Pancreas (tissue), 10 donors: ENCODE data around the gene LILRA5. TPM values are rescaled to one million over a fixed set of nuclear protein-coding genes. Genes with fewer than 3 reads are reported as not detected.
"Not testable (repeated sequence)": the region's sequence is repeated elsewhere in the genome, so short reads cannot be mapped to it uniquely, and the experiment has no call there.

ENCODE experiments used
- ATAC-seq, 4 donors: fragments of 200-7000 bp; cut with Tn5 transposase; one replicate each; pipeline versions ENCODE4 v1.8.0 to v1.9.1; 2020; ENCODE audit warnings: mild to moderate bottlenecking in 4 of 4, moderate library complexity in 4 of 4
- DNase-seq, 6 donors: peaks; one replicate each; pipeline ENCODE4 v3.0.0-alpha.2; 2020
- FAIRE-seq: peaks from 2 replicates; lab custom pipeline; 2012; peaks lifted over from hg19 to GRCh38; lab: Jason Lieb, UNC
- H3K27ac ChIP-seq, 4 donors: fragments of 200-600 bp; sonication (generic); 1 replicate in 3 of 4; 2 replicates in 1 of 4; pipeline versions ENCODE4 v1.5.0 to v1.8.0; 2020
- H3K27me3 ChIP-seq, 4 donors: fragments of 200-600 bp; one replicate each; pipeline ENCODE4 v1.8.0; 2021
- H3K36me3 ChIP-seq, 3 donors: fragments of 200-600 bp; sonication (generic) in 1 of 3; one replicate each; pipeline versions ENCODE4 v1.5.0 to v1.8.0; 2020 to 2021
- H3K4me1 ChIP-seq, 3 donors: fragments of 200-600 bp; one replicate each; pipeline ENCODE4 v1.8.0; 2021
- H3K4me3 ChIP-seq, 4 donors: fragments of 200-600 bp; sonication (generic) in 2 of 4; one replicate each; pipeline versions ENCODE4 v1.5.0 to v1.8.0; 2020 to 2021
- H3K9me3 ChIP-seq, 4 donors: fragments of 200-600 bp; one replicate each; pipeline ENCODE4 v1.8.0; 2021
- CTCF ChIP-seq, 4 donors: fragments of 200-600 bp; sonication (generic) in 3 of 4; IDR thresholded peaks; one replicate each; pipeline versions ENCODE4 v1.5.0 to v1.8.0; 2021; ENCODE audit warnings: antibody characterized with exemption in 4 of 4
- WGBS, 2 donors: extraction: QIAGEN DNeasy Blood & Tissue Kit; methylation state at CpG; one replicate each; pipeline ENCODE4 v1.1.7; 2013; 5-methylcytosine and 5-hydroxymethylcytosine counted together
- intact Hi-C, 3 donors: fragments of 100-400 bp; cut with DNase I; formaldehyde crosslinking; loops; one replicate each; pipeline versions ENCODE4 v1.11.1 to v1.14.2; 2022
- polyA plus RNA-seq, 2 donors: library from polyadenylated mRNA; stranded (reverse); fragments of 200-250 nt; gene quantifications; one replicate each; pipeline ENCODE4 v1.2.3, GENCODE V29; 2013
- total RNA-seq, 6 donors: library from RNA; stranded (reverse); fragmentation: NEBNext Ultra II Directional in 4 of 6; extraction: Animal tissue kit (Norgen Biotek cat#: 25700) in 4 of 6; gene quantifications; one replicate each; pipeline versions ENCODE4 v1.2.1 to v1.2.4, GENCODE V29; 2021 to 2023
- donor health status: healthy with polysubstance abuse.
- donor health status: DM: no; HTN: no; CAD: no; lungs with moderate emphysema.
- donor health status: DM: no; HTN: no; CAD: no.
- donor health status: control.
- donor health status: control.
- donor health status: Bipolar disorder and iron deficiency.
- donor health status: DM: yes; HTN: yes; CAD: no.
- donor health status: DM: no; HTN: no; CAD: no.
- donor health status: DM: no; HTN: no; CAD: no.
- donor health status: DM: yes; HTN: yes; CAD: no.

The LILRA5 gene
- total and polyA plus RNA-seq, 8 donors, result 0.20 to 1.7 (median 0.51) TPM

DNA sequence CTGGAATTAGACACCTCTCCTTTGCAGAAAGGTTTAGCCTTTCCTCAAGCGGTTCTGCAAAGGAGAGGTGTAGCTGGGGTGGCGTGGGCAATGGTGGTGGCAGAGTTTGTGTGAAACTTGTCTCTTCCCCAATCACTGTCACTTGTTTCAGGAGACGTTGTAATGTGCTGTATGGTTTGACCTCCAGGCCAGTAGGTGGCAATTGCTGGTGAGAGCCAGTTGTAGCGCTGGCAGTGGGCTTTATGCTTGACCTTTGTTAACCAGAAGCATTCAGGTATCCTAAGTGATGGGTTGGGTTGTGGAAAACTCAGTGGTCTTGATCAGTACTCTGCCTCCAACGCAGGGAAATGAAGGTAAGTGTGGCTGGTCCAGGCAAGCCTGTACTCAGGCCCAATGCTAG is 12.7 kb upstream of the LILRA5 start:
- Histone ChIP-seq H3K27ac (no peak overlapping the region), H3K27me3 (peaks cover 0 to 9% (median 5%) of the 10 kb centered on the region in 4 donors), H3K4me1 (no peaks in the 10 kb centered on the region), H3K9me3 (no peaks in the 10 kb centered on the region), H3K36me3 (no peaks in the 10 kb centered on the region), H3K4me3 (no peak overlapping the region)
- 66 to 67% methylated on average over 5 of the region's 5 CpGs for WGBS, 2 donors
- ATAC-seq (peak in 1 of 4 donors; percentile 11), FAIRE-seq (no peak), DNase-seq (no peak)
- intact Hi-C loops, result no loop called here
- TF ChIP-seq CTCF (IDR thresholded peaks at IDR 0.05), result no peak

- no peaks in the 10 kb centered on the region for H3K9me3 ChIP-seq
Measured at GRCh38 chr19:54325194-54325621, 12.2 kb upstream of the LILRA5 start.

DNA sequence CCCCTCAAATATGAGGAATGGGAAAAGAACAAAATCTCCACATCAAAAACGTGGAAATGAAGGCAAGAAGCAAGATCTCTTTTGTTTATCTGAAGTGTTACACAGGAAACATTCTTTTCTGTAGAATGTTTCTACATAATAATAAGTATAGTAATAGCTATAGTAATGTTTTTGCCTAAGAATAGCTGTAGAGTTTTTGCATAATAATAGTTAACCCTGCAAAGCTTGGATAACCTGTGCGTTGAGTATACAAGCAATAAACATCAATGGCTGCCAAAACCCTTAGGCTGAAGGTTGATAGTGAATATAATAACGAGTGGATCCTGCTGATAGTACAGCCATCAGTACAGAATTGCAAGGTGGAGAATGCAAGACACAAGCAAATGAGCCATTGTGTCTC is 11.1 kb upstream of the LILRA5 start:
- no peak overlapping the region for H3K27ac ChIP-seq
- 9 to 12% methylated on average over 3 of the region's 3 CpGs for WGBS, 2 donors
- peaks cover 0 to 9% (median 5%) of the 10 kb centered on the region in 4 donors for H3K27me3 ChIP-seq
- TF ChIP-seq CTCF (IDR thresholded peaks at IDR 0.05), result no peak
- no peak for FAIRE-seq
- no peak for DNase-seq
- no peaks in the 10 kb centered on the region for H3K4me1 ChIP-seq
- intact Hi-C loops, result no loop called here
- ATAC-seq, result no peak
- no peak overlapping the region for H3K4me3 ChIP-seq
- no peaks in the 10 kb centered on the region for H3K9me3 ChIP-seq
- no peaks in the 10 kb centered on the region for H3K36me3 ChIP-seq

More at GRCh38 chr19:54325194-54325621, 12.2 kb upstream of the LILRA5 start:
- intact Hi-C loops, result no loop called here
- Histone ChIP-seq H3K4me1 (no peaks in the 10 kb centered on the region), H3K27ac (no peak overlapping the region), H3K27me3 (peaks cover 0 to 9% (median 5%) of the 10 kb centered on the region in 4 donors), H3K4me3 (no peak overlapping the region), H3K36me3 (no peaks in the 10 kb centered on the region)
- peak in 1 of 6 donors; percentile 42 for DNase-seq
- peak; percentile 32 for FAIRE-seq
- peak; percentile 55 to 83 (median 76) for TF ChIP-seq CTCF (IDR thresholded peaks at IDR 0.05)
- ATAC-seq, result peak; percentile 56 to 90 (median 84)
- WGBS, 2 donors, result 0 to 1% methylated on average over 4 of the region's 4 CpGs

DNA sequence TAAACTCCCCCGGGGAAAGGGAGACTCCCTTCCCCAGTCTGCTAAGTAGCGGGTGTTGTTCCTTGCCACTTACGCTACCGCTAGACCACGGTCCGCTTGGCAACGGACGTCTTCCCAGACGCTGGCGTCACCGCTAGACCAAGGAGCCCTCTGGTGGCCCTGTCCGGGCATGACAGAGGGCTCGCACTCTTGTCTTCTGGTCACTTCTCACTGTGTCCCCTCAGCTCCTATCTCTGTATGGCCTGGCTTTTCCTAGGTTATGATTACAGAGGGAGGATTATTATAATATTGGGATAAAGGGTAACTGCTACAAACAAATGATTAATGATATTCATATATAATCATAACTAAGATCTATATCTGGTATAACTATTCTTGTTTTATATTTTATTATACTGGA is 10.0 kb upstream of the LILRA5 start:
- ATAC-seq, H3K9me3 ChIP-seq, DNase-seq, H3K27me3 ChIP-seq, H3K36me3 ChIP-seq, H3K27ac ChIP-seq, intact Hi-C loops, H3K4me1 ChIP-seq, FAIRE-seq, H3K4me3 ChIP-seq: not testable (repeated sequence)
- WGBS, 2 donors, result 20% methylated on average over 9 of the region's 13 CpGs; no CpG with 5 or more reads in 1 of the 2 donors

DNA sequence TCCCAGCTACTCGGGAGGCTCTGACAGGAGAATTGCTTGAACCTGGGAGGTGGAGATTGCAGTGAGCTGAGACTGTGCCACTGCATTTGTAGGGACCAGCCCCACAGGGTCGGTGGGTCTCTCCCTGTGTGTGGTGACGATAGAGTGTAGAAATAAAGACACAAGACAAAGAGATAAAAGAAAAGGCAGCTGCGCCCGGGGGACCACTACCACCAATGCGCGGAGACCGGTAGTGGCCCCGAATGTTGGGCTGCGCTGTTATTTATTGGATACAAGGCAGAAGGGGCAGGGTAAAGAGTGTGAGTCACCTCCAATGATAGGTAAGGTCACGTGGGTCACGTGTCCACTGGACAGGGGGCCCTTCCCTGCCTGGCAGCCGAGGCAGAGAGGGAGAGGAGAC is 9.3 kb upstream of the LILRA5 start:
- not testable (repeated sequence) for H3K36me3 ChIP-seq, FAIRE-seq

DNA sequence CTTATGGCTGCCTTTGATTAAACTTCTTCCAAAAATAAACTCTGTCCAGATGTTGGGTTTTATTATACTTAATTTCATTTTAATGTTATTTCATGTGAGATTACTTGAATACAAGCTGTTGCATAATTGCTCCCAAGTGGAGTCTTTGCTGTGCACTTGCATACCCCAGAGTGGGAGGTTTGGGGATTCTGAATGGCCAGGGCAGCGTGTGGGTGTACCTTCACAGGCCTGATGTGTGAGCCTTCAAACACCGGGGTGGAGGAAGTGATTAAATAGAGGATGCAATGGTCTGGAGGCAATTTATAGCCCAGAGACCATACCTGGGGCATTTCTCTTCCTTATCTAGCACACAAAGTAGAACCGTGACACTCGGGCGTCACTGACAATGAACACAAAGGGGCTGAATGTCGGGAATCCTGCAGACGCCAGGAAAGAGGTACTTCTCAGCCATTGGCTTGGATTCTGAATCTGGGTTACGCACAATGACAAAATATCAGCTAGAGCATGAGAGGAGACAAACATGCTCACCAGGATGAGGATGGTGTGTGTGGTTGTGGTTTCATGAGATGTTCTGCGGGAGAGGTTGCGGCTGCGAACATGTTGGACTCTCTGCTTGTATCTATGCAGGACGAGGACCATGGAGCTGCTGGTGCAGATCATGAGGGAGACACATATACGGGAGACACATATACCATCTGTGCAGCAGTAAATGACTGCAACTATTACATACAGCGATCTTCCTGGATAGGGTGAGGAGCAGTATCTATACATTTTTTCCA is 7.1 kb upstream of the LILRA5 start:
- no peak for DNase-seq
- Histone ChIP-seq H3K27ac (no peak overlapping the region), H3K36me3 (no peaks in the 10 kb centered on the region), H3K4me3 (no peak overlapping the region), H3K4me1 (no peaks in the 10 kb centered on the region), H3K9me3 (no peaks in the 10 kb centered on the region), H3K27me3 (peaks cover 0 to 9% (median 7%) of the 10 kb centered on the region in 4 donors)
- 73 to 79% methylated on average over 14 of the region's 14 CpGs for WGBS, 2 donors
- ATAC-seq, result no peak
- no peak for FAIRE-seq
- intact Hi-C loops, result no loop called here
- no peak for TF ChIP-seq CTCF (IDR thresholded peaks at IDR 0.05)

More for the DNA sequence above, 9.3 kb upstream of the LILRA5 start:
- H3K4me3 ChIP-seq, H3K9me3 ChIP-seq, H3K4me1 ChIP-seq, intact Hi-C loops, ATAC-seq, H3K27me3 ChIP-seq, H3K27ac ChIP-seq, DNase-seq: not testable (repeated sequence)
- 81 to 86% methylated on average over 10 to 12 of the region's 13 CpGs for WGBS, 2 donors
